ENCODE measurements around the gene MFNG. TPM values are rescaled to one million over a fixed set of nuclear protein-coding genes. Genes with fewer than 3 reads are reported as not detected.

MFNG gene
- total RNA-seq, 1 experiment from 2014 or later = not detected

DNA sequence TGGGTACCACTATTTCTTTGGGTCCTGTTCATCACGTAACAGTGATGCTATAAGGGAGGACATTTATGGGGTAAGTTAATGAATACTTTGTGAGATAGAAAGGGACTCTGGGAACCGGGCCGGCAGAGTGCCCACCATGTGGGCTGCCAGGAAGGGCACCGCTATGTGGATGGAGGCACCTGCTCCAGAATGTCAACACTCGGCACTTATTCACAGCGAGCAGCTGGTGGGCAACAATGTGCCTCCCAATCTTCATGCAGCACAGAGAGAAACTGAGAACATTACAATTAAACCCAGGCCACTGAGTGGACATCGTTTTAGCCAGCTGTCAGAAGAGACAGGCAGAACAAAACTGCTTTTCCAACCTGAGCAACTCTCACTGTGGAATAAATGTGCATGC, 43.1 kb downstream of the MFNG start:
- DNase-seq (ENCODE audit: low read depth, low spot score) = no peak
- in situ Hi-C loops (cut with HindIII; ENCODE audit: low pct_unique_long_range_greater_than_20kb, low sequenced_read_pairs) = no loop called here

DNA sequence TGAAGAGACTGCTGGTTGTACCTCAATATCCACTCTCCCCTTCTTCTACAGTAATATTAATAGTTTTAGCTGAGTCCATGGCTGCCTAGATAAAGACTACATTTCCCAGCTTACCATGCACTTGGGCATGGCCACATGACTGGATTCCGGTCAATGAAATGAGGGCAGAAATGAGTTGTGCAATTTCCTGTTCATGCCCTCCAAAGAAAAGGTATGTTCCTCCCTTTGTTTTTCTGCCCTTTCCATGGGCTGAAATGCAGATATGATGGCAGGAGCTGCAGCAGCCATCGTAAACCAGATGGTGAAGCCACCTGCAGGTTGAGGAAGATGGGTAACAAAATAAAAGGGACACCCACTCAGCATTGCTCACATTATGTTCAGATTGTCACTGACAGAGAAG, 43.6 kb downstream of the MFNG start:
- in situ Hi-C loops (cut with HindIII; ENCODE audit: low pct_unique_long_range_greater_than_20kb, low sequenced_read_pairs) = no loop called here
- DNase-seq (ENCODE audit: low read depth, low spot score) = peak; percentile 74

DNA sequence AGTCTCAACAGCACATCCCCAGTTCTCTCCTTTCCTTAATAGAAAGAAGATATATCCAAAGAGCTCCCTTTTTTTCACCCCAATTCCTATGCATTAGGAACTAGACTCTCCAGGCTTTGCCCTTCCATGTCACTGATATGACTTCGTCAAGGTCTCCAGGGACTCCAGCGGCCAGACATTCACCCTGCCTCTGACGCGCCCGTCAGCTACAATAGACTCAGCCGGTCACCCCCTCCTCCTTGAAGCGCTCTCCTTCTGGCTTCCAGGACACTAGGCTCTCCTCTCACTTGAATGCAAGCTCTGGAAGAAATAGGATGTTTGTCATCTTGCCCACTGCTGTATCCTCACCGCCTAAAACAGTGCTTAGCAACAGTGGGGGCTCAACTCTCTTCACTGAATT, 44.0 kb downstream of the MFNG start:
- no peak for DNase-seq (ENCODE audit: low read depth, low spot score)
- in situ Hi-C loops (cut with HindIII; ENCODE audit: low pct_unique_long_range_greater_than_20kb, low sequenced_read_pairs) = no loop called here

DNA sequence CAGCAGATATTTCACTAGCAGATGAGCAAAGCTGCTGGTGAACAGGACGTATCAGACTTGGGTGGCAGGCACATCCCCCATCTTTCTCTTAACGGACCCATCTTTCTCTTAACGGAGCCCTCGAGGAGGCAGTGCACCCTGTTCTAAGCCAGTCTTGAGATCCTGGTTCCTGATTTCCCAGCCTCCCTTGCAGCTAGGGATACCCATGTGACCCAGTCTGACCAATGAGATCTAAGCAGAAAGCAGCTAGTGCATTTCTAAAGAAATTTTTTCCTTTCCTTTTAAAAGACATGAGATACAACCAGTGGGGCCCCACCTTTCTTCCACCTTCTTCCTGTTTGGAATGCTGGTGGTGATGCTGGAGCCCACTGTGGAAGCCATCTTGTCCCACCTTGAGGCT, 45.3 kb downstream of the MFNG start:
- no peak for DNase-seq (ENCODE audit: low read depth, low spot score)
- in situ Hi-C loops (cut with HindIII; ENCODE audit: low pct_unique_long_range_greater_than_20kb, low sequenced_read_pairs) = no loop called here

DNA sequence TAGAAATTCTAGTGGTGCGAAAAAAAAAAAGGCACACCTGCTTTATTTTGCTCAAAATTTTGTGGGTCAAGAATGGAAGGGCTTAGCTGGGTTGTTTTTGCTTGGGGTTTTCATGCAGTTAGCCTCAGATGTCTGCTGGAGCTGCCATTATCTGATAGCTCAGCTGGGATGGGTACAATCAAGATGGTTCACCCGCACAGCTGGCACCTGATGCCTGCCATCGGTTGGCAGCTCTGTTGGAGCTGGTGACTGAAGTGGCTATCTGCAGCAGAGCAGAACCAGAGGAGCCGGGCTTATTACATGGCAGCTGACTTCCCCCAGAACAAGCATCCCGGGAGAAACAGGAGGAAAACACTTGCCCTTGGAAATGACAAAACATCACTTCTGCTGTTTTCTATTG, 46.8 kb downstream of the MFNG start:
- in situ Hi-C loops (cut with HindIII; ENCODE audit: low pct_unique_long_range_greater_than_20kb, low sequenced_read_pairs) = no loop called here
- no peak for DNase-seq (ENCODE audit: low read depth, low spot score)

DNA sequence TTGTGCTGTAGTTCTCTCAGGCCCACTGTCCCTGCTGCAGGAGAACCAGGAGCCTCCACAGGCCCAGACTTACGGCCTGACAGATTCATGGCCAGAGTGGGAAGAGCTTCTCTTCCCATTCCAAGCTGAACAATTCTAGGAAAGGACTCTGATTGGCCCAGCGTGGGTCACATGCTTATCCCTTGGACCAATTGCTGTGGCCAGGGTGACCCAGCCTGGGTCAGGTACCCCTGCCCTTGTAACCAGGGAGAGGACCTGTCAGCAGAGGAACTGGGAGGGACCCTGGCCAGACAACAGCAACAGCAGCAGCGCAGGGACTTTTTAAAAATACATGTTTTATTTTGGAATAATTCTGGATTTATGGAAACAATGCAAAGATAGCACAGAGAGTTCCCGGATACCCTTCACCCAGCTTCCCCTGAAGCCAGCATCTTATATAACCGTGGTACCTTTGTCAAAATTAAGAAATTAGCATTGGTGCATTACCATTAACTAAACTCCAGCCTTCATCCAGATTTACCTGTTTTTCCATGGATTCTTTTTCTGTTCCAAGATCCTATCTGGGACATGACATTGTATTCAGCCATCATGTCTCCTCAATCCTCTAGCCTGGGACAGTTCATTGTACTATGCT, 50.1 kb downstream of the MFNG start:
- no peak for DNase-seq (ENCODE audit: low read depth, low spot score)
- in situ Hi-C loops (cut with HindIII; ENCODE audit: low pct_unique_long_range_greater_than_20kb, low sequenced_read_pairs) = no loop called here

DNA sequence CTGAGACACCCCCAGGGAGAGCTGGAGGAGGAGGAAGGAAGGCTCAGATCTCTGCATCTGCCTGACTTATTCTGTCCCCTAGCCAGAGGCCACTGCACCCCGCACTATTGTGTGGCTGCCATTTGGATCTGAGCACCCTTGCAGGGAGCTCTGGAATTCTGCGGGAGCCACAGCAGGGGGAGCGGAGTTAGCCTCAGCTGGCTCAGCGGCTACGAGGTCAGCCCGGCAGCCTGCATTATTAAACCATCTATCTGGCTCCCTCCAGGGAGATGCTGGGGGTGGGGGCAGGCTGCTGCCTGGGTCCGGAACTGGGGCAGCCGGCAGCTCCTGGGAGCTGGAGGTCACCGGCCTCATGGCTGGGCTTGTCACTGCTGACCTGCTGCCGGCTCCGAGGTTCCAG, 52.4 kb downstream of the MFNG start:
- no peak for DNase-seq (ENCODE audit: low read depth, low spot score)
- in situ Hi-C loops (cut with HindIII; ENCODE audit: low pct_unique_long_range_greater_than_20kb, low sequenced_read_pairs) = no loop called here

DNA sequence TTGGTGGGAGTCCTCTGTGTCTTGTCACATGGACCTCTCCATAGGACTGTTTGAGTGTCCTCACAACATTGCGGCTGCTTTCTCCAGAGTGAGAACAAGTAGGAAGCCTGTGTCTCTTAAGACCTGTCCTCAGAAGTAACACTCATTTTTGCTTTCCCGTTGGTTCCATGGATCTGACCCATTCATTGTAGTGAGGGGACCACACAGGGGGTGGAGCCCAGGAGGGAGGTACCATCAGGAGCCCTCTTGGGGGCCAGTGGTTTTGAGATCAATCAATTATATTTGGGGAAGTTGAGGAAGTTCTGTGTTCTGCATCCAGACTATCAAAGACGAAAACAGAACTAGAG, 53.5 kb downstream of the MFNG start:
- in situ Hi-C loops (cut with HindIII; ENCODE audit: low pct_unique_long_range_greater_than_20kb, low sequenced_read_pairs) = no loop called here
- DNase-seq (ENCODE audit: low read depth, low spot score) = no peak

- peak; percentile 44 for DNase-seq (ENCODE audit: low read depth, low spot score)
- in situ Hi-C loops (cut with HindIII; ENCODE audit: low pct_unique_long_range_greater_than_20kb, low sequenced_read_pairs) = no loop called here
Measured at GRCh38 chr22:37431801-37432707, 54.1 kb downstream of the MFNG start.

GRCh38 chr22:37431366-37431765, 54.8 kb downstream of the MFNG start:
- in situ Hi-C loops (cut with HindIII; ENCODE audit: low pct_unique_long_range_greater_than_20kb, low sequenced_read_pairs) = no loop called here
- DNase-seq (ENCODE audit: low read depth, low spot score) = no peak

GRCh38 chr22:37430941-37431340, 55.2 kb downstream of the MFNG start:
- in situ Hi-C loops (cut with HindIII; ENCODE audit: low pct_unique_long_range_greater_than_20kb, low sequenced_read_pairs) = no loop called here

DNA sequence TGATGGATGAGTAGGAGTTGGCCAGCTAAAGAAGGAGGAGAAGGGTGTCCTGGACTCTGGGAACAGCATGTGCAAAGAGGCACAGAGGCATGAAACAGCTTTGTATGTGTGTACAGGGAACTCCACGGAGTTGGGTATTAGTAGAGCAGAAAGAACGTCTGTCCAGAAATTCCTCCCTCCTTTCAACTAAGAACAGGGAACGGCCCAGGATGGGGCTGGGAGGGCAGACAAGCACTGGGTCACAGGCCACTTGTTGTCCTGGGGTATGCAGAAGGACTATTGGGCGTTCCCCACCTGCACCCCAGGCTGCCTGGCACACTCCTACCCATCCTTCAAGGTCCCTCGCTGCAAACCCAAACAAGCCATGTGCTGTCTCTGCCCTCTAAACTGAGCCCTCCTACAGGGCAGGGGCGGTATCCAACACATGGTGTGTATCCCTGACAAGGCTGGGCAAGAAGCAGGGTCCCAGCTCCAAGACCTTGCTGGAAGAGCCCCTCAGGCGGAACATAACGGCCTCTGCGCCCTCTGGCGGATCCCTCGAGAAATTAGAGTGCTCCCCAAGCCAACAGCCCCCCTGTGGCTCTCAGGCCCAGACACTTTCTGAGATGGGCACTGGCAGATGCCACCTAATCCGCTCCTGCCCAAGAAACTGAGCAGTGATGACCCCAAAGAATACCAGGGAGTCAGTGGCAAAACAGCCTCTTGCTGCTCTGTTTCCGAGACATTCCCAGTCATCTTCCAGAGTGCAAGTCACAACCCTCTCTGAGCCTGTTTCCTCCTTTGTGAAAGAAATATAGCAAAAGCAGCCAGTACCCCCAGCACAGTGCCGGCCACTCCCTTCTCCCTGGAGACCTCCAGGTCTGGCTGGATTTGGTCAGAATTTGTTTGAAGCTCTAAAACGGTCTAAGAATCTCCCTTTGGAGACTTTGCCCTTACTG, 57.3 kb downstream of the MFNG start:
- DNase-seq (ENCODE audit: low read depth, low spot score) = peak; percentile 73
- in situ Hi-C loops (cut with HindIII; ENCODE audit: low pct_unique_long_range_greater_than_20kb, low sequenced_read_pairs) = no loop called here

More at GRCh38 chr22:37430941-37431340, 55.2 kb downstream of the MFNG start:
- DNase-seq (ENCODE audit: low read depth, low spot score) = no peak

- in situ Hi-C loops (cut with HindIII; ENCODE audit: low pct_unique_long_range_greater_than_20kb, low sequenced_read_pairs) = no loop called here
Measured at GRCh38 chr22:37427711-37428635, 58.2 kb downstream of the MFNG start.

DNA sequence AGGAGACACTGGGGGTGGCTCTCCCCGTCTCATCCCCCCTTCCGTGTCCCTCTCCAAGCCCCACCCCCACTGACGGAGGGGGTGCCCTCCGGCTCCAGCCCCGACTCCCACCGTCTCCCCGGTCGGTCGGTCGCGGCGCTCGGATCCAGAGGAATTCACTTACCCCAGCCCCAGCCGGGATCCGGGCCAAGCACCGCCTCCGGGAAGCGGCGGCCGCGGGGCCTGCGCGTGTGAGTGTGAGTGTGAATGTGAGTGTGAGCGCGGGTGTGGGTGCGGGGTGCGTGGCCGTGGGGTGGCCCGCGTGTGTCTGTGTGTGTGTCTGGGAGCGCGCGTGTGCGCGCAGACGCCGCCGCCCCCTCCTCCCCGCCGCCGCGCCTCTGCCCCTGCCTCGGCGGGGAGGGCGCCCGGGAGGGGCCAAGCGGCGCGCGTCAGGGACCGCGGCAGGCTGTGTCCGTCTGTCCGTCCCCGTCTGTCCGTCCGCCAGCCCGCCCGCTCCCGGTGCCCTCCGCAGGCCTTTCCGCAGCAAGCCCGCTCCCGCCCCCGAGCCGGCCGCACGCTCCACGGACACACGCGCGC, 59.0 kb downstream of the MFNG start, which contains the start of gene ELFN2:
TSS of gene ELFN2 (minus strand) at position 345 of the 576 bp plus-strand sequence. CDS start 51,945 bp downstream, outside the sequence.
- DNase-seq (ENCODE audit: low read depth, low spot score) = no peak
- in situ Hi-C loops (cut with HindIII; ENCODE audit: low pct_unique_long_range_greater_than_20kb, low sequenced_read_pairs) = no loop called here

More at GRCh38 chr22:37427711-37428635, 58.2 kb downstream of the MFNG start:
- DNase-seq (ENCODE audit: low read depth, low spot score) = no peak

DNA sequence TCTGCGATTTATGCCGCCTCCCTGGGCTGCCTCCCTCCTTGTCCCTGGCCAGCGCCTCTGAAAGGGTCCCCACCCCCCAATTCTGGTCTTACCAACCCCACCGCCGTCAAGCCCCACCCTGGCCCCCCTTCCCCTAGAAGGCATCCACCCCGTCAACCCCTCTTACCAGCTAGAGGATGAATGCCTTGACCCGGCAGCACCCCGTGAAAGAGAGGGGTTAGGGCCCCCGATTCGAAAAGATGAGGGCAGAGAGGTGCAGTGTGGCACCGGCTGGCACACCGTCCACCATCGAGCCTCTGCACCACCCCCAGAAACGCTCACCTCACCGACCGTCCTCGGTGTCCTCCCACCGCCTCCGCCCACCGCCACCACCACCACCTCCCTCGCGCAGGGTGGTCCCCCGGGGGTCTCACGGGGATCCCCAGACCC, 59.5 kb downstream of the MFNG start:
- no peak for DNase-seq (ENCODE audit: low read depth, low spot score)
- in situ Hi-C loops (cut with HindIII; ENCODE audit: low pct_unique_long_range_greater_than_20kb, low sequenced_read_pairs) = no loop called here

- no peak for DNase-seq (ENCODE audit: low read depth, low spot score)
- in situ Hi-C loops (cut with HindIII; ENCODE audit: low pct_unique_long_range_greater_than_20kb, low sequenced_read_pairs) = no loop called here
Measured at GRCh38 chr22:37425800-37426705, 60.1 kb downstream of the MFNG start.

Data from SK-MEL-5 (cell line).